ENCODE data around the gene TMEM205. TPM values are rescaled to one million over a fixed set of nuclear protein-coding genes. Genes with fewer than 3 reads are reported as not detected.
"Not testable (repeated sequence)": the region's sequence is repeated elsewhere in the genome, so short reads cannot be mapped to it uniquely, and the experiment has no call there.

TMEM205 gene
- total RNA-seq, 4 donors from 2014 or later: 165 to 262 (median 210) TPM

DNA sequence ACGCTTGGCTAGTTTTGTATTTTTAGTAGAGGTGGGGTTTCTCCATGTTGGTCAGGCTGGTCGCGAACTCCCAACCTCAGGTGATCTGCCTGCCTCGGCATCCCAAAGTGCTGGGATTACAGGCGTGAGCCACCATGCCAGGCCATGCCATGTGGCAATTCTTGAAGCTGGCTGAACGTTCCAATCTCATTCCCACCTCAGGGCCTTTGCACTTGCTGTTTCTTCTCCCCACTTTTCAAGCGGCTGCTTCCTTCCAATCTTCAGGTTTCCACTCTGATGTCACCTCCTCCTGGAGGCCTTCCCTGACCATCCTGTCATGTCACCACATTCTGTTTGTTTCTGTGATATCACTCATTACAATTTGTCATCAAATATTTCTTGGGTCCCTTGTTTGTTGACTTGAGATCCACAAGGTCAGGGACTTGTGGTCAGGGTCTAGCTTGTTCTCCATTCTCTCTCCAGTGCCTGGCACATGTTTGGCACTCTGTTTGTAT is 33.8 kb upstream of the TMEM205 start:
- Histone ChIP-seq H3K9me3 (no peaks in the 10 kb centered on the region), H3K27ac (peak overlapping the region in 2 of 4 donors; percentile 85 to 88), H3K27me3 (peaks cover 30% of the 10 kb centered on the region), H3K36me3 (peaks cover 0 to 10% of the 10 kb centered on the region in 2 donors), H3K4me1 (peaks cover 0 to 94% (median 44%) of the 10 kb centered on the region in 3 donors), H3K4me3 (peak overlapping the region in 1 of 2 donors; percentile 76)
- no peak for TF ChIP-seq POLR2A (IDR thresholded peaks at IDR 0.05)
- TF ChIP-seq EP300 (IDR thresholded peaks at IDR 0.05): no peak
- TF ChIP-seq POLR2AphosphoS5 (IDR thresholded peaks at IDR 0.05): no peak
- TF ChIP-seq, protein P1, sequence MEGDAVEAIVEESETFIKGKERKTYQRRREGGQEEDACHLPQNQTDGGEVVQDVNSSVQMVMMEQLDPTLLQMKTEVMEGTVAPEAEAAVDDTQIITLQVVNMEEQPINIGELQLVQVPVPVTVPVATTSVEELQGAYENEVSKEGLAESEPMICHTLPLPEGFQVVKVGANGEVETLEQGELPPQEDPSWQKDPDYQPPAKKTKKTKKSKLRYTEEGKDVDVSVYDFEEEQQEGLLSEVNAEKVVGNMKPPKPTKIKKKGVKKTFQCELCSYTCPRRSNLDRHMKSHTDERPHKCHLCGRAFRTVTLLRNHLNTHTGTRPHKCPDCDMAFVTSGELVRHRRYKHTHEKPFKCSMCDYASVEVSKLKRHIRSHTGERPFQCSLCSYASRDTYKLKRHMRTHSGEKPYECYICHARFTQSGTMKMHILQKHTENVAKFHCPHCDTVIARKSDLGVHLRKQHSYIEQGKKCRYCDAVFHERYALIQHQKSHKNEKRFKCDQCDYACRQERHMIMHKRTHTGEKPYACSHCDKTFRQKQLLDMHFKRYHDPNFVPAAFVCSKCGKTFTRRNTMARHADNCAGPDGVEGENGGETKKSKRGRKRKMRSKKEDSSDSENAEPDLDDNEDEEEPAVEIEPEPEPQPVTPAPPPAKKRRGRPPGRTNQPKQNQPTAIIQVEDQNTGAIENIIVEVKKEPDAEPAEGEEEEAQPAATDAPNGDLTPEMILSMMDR (IDR thresholded peaks at IDR 0.05): no peak
- 95 to 100% methylated on average over 2 to 7 of the region's 7 CpGs for WGBS, 2 donors (ENCODE audit: low coverage in 1 of 2)
- ATAC-seq: no peak

DNA sequence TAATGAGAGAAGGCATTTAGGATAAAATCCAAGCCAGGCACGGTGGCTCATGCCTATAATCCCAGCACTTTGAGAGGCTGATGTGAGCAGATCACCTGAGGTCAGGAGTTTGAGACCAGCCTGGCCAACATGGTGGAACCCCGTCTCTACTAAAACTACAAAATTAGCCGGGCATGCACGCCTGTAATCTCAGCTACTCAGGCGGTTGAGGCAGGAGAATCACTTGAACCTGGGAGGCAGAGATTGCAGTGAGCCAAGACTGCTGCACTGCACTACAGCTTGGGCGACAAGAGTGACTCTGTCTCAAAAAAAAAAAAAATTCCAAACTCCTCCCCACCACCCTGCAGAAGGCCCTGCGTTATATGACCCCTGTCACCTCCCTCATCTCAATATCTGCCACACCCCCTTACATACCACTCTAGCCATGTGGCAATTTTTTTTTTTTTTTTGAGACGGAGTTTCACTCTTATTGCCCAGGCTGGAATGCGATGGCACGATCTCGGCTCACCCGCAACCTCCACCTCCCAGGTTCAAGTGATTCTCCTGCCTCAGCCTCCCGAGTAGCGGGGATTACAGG is 33.3 kb upstream of the TMEM205 start:
- 66 to 81% methylated on average over 4 to 13 of the region's 14 CpGs for WGBS, 2 donors (ENCODE audit: low coverage in 1 of 2)
- H3K4me3 ChIP-seq, H3K36me3 ChIP-seq, H3K27ac ChIP-seq, H3K9me3 ChIP-seq, ATAC-seq: not testable (repeated sequence)
- Histone ChIP-seq H3K4me1 (peaks cover 0 to 92% (median 44%) of the 10 kb centered on the region in 3 donors), H3K27me3 (peaks cover 30% of the 10 kb centered on the region)

DNA sequence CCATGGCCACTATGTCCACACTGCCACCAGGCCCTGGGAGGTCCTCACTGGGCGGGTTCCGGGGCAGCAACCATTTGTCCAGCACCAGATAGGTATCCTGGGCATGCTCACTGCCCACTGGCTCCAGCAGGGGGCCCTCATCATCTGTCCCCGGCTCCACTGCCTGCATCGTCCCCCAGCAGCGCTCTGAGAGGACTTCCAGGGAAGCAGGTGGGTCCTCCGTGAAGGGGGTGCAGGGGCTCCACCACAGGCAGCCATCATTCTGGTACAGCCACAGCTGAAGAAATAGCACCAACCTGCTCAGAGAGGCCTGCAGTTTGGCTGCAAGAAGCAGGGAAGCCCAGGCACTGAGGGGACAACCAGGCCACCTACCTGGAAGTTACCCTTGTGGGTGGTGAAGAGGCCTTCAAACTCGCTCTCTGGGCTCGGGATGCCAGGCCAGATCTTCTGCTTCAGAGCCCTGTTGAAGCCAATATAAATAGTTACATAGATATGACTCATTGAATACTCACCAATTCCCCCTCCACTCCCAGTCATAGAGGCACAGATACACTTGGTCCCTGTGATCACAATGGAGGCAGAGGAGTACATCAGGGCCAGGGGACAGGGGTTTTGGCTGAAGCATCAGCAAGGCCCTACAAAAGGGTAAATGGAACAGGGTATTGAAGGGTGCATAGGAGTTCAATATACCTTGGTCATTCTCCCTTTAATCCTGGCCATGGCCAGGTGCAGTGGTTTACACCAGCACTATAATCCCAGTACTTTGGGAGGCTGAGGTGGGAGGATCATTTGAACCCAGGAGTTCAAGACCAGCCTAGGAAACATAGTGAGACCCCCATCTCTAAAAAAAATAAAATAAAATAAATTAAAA is 32.5 kb upstream of the TMEM205 start:
- peaks cover 22% of the 10 kb centered on the region for H3K27me3 ChIP-seq
- 8% methylated on average over 2 of the region's 8 CpGs; no CpG with 5 or more reads in 1 of the 2 donors for WGBS, 2 donors (ENCODE audit: low coverage in 1 of 2)
- peaks cover 0 to 92% (median 43%) of the 10 kb centered on the region in 3 donors for H3K4me1 ChIP-seq

DNA sequence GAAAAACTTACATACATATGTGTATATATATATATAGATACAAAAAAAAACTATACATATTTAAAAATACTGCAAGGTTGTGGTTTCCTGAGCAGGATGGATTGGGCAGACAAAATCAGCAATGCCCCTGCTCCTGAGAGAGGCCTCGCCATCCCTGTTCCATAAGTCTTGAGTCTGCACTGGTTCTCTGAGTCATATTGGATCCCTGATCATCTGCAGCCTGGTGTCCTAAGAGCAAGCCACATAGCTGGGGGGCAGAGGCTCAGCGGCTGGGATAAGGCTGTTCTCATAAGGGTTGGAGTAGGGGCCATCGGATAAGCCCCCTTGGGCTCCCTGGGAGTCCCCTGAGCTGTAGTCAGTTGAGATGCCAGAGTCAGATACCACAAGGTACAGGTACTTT is 31.7 kb upstream of the TMEM205 start:
- no peaks in the 10 kb centered on the region for H3K9me3 ChIP-seq
- H3K4me3 ChIP-seq: no peak overlapping the region
- H3K4me1 ChIP-seq: peaks cover 0 to 86% (median 35%) of the 10 kb centered on the region in 3 donors
- TF ChIP-seq EP300 (IDR thresholded peaks at IDR 0.05): no peak
- TF ChIP-seq, protein P1 (IDR thresholded peaks at IDR 0.05): no peak
- no peak for TF ChIP-seq POLR2AphosphoS5 (IDR thresholded peaks at IDR 0.05)
- TF ChIP-seq POLR2A (IDR thresholded peaks at IDR 0.05): no peak
- H3K27ac ChIP-seq: peak overlapping the region in 3 of 4 donors; percentile 51 to 69 (median 51)
- 84 to 100% methylated on average over 2 of the region's 3 CpGs for WGBS, 2 donors (ENCODE audit: low coverage in 1 of 2)
- H3K36me3 ChIP-seq: peaks cover 0 to 10% of the 10 kb centered on the region in 2 donors
- H3K27me3 ChIP-seq: peaks cover 14% of the 10 kb centered on the region
- ATAC-seq: no peak

More for the DNA sequence above, 32.5 kb upstream of the TMEM205 start:
- H3K4me3 ChIP-seq: no peak overlapping the region
- no peaks in the 10 kb centered on the region for H3K9me3 ChIP-seq
- H3K36me3 ChIP-seq: peaks cover 0 to 10% of the 10 kb centered on the region in 2 donors
- no peak for ATAC-seq
- peak overlapping the region in 3 of 4 donors; percentile 51 to 69 (median 51) for H3K27ac ChIP-seq
- no peak for TF ChIP-seq POLR2AphosphoS5 (IDR thresholded peaks at IDR 0.05)
- TF ChIP-seq, protein P1 (IDR thresholded peaks at IDR 0.05): peak in 3 of 4 experiments; percentile 33 to 61 (median 40)

DNA sequence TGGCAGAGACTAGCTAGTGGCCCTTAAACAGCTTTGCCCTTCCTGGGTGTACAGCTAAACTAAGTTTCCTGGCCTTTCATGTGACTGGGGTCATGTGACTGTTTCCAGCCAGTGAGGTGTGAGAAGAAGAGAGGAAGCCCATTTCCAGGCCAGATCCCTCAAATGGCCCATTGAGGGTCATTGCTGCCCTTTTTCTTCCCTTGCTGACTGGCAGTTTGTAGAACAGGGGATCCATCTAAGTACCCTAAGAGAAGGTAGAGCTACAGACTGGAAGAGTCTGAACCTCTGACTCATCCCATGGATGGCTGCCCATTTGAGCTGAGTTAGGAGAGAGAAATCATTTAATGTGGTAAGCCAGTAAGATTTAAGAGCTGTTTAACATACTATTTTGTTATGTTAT is 31.2 kb upstream of the TMEM205 start:
- Histone ChIP-seq H3K4me3 (no peak overlapping the region), H3K27ac (peak overlapping the region in 3 of 4 donors; percentile 51 to 70 (median 51)), H3K4me1 (peaks cover 0 to 81% (median 33%) of the 10 kb centered on the region in 3 donors), H3K36me3 (peaks cover 0 to 10% of the 10 kb centered on the region in 2 donors), H3K27me3 (peaks cover 9% of the 10 kb centered on the region), H3K9me3 (no peaks in the 10 kb centered on the region)
- no peak for ATAC-seq
- no peak for TF ChIP-seq EP300 (IDR thresholded peaks at IDR 0.05)

Measured in gastroesophageal sphincter (tissue), 4 donors.